Hindlimb muscle (tissue), 1 donor: ENCODE data around the gene CSMD2. TPM values are rescaled to one million over a fixed set of nuclear protein-coding genes. Genes with fewer than 3 reads are reported as not detected.
"Not testable (repeated sequence)": the region's sequence is repeated elsewhere in the genome, so short reads cannot be mapped to it uniquely, and the experiment has no call there.

Source experiments
- DNase-seq: peaks from one replicate; pipeline ENCODE4 v3.0.0-alpha.2; 2013
- polyA plus RNA-seq: library from polyadenylated mRNA; unstranded; fragments of 120-200 nt; gene quantifications from one replicate; pipeline ENCODE4 v1.2.1, GENCODE V29; 2013; ENCODE audit not compliant: insufficient read length

CSMD2 gene
- polyA plus RNA-seq, 1 donor, result 0.46 TPM

DNA sequence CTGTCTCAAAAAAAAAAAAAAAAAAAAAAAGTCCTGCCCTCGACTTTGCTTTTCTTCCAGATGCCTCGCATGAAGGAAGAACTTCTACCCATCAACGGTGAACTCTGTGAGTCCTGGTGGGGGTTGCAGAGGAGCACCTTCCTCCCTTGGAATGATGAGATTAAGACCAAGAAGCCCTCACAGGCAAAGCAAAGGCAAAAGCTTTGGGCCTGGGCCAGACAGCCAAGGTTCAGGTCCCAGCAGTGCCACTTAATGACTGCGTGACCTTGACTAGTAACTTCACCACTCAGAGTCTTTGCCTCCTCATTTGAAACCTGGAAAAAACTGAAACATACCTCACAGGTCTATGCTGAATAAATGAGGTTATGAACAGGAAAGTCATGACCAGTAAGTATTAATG lies 637.1 kb downstream of the CSMD2 start:
- no peak for DNase-seq

DNA sequence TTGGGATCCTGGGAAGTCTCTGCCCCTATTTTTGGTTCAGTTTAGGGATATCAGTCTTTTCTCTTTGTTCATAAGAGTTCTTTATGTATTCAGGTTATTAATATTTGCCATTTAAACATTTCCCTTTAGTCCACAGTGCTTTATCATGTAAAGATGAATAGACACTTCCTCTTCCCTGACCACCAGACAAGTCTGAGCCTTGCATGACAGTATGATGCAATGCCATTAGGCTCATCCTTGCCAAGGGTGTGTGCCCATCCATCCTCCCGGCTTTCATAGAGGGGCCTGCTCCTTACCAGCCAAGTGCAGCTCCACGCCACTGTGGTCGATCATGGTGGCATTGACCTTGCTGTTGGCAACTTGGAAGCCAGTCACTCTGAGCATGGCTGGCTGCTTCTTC lies 640.4 kb downstream of the CSMD2 start:
- DNase-seq, result no peak

DNA sequence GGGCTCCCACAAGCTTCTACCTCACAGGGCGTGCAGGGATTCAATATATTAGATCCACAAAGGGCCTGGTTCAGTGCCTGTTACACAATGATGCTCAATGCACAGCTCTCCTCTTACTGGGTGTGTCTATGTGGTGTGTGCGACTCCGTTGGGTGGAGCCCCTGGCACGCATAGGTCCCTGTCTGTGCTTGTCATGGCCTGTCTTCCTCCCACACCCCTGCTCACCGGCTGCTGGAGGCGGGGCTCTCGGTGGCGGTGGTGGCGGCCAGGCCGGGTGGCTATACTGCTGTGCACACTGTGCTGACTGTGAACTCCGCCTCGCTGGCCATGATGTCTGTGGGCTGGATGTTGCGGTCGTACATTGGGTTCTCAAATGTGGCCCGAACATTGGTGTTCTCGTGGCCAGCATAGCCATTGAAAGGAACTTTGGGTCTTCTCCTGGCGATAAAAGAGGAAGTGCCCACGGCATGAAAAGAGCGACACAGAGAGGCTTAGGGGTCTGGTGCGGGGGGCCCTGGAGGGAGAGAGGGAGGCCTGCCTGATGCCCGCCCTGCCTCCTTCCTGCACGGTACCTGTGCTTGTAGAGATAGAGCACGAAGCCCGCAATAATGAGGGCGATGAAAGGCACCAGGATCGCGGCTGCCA lies 645.7 kb downstream of the CSMD2 start:
- DNase-seq, result no peak

DNA sequence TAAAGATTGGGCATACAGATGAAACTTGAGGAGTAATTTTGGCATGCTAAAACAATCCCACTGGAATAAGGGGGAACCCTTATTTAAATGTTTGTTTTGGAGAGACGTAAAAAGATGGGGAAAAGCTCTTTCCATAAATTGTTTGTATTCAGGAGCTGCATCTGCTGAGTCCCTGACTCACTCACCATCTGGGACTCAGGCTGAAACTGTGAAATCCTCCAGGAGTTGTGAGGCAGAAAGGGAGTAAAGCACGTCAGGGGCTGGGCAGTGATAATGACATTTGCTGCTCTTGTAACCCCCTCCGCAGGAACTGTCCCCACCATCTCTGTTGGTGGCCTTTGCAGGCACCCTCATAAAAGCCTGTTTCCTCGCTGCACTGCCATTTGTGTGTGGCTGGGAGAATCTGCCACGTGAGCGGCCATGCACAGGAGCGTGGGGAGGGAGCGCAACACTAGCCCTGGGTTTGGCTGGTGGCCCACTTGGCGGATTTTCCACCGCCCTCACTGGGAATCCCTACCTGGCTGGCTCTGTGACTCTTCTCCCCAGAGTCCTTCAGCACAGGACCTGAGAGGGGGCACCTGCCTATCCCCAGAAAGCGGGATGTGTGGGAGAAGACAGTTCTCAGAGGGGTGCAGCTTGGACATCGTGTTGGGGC lies 647.3 kb downstream of the CSMD2 start:
- no peak for DNase-seq

DNA sequence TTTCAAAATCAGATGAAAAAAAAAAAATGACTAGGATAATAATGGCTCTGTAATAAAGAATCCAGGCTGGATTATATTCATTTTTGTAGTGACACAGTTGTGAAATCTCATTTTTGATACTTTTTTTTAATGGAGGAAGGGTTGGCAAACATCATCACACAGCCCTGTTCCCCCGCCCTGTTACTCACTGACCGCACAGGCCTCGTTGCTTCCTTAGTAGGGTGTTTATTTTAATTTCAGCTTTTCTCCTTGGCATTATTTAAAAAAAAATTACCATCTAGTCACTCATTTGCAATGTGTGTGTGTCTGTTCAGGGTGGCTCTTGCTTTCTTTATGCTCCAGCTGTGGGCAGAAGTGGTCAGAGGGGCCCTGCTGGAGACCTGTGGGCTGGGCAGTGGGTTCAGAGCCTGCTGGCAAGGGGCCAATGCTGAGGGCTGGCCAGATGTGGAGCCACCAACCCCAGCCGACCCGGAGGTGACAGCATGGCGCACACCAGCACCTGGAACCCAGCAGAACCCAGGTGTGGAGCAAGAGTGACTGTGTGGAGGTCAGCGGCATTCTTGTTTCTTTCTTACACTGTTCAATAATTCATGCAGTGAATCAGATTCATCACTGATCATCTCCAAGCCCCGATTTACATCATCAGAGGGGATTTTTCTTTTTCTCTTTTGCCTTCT lies 648.0 kb downstream of the CSMD2 start:
- DNase-seq, result no peak

DNA sequence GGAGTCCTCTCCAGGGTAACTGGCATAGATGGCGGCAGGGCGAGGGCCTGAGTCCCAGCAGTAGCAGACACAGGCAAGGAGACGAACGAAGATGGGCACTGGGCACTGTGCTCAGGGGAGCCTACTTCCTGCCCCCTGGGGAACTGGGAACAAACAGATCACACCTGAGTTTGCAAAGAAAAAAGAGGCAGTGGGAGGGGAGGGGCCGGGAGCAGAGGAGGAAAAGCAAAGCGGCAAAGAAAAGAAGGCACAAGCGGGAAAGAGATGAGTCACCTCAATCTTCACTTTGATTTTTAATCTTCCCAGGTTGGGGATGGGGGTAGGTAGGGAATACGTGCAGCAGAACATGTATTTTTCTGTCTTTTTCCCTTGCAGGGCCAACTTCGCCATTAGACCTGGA lies 648.6 kb downstream of the CSMD2 start:
- DNase-seq, result no peak

DNA sequence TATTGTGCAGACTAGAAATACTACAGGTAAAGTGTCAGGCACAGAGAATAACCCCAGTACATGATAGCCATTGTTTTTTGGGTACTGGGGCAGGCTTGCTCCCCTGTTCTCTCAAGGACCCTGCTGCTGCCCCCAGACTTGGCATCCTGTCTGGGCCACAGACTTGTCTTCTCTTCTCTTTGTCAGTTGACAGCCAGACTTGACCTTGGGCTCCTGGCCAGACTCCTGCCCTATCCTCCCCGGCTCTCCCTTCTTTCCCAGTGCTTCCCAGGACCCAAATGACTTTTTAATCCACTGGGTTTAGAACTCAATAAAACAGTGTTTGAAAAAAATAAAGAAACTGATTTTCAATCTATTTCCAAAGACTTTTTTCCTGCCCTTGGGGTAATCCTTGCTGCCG lies 649.4 kb downstream of the CSMD2 start:
- DNase-seq, result no peak

DNA sequence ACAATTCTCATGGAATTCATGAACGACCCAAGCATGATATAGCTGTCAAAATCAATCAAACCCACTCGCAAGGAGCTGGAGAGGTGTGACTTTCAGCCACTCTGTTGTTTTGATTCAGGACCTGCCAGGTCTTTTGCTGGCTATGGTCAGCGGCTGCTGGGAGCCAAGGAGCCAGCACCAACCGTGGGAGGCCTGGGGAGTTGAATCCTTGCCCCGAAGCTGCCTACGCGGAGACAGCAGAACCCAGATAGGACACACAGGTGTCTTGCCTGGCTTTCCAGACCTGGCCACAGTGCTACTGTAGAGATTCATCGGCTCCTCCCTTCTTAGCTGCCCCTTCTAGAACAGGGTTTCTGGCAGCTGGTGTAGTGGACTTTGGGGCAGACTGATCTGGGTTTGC lies 649.9 kb downstream of the CSMD2 start:
- no peak for DNase-seq

DNA sequence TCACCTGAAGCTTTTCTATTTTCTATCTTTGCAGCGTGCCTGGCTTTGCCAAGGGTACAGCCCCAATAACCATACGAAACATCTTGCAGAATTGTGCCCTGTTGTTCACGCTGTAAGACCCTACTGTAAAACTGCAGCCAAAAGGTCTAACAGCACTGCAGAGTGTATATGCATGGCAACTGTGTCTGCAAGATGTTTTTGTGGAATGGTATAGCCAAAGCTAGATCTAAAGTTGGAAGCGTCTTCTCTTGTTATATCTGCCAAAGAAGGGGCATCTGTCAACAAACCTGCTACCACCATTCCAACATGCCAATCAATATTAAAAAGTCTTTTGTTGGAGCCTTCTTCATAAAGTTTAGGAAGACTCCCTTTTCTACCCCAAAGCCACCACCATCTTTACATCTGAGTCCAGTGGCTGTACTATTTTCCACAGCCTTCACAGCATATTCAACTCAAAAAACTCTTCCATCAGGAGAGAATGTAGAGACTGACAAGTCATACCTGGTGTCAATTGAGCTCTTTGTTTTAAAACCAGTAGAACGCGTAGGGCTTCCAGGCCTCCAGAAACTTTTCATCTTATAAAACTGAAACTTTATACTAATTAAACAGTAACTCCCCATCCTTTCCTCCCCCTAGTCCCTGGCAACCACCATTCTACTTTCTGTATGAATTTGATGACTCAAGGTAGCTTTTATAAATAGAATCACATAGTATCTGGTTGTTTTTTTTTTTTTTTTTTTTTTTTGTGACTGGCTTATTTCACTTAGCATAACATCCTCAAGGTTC lies 652.6 kb downstream of the CSMD2 start:
- DNase-seq, result no peak

DNA sequence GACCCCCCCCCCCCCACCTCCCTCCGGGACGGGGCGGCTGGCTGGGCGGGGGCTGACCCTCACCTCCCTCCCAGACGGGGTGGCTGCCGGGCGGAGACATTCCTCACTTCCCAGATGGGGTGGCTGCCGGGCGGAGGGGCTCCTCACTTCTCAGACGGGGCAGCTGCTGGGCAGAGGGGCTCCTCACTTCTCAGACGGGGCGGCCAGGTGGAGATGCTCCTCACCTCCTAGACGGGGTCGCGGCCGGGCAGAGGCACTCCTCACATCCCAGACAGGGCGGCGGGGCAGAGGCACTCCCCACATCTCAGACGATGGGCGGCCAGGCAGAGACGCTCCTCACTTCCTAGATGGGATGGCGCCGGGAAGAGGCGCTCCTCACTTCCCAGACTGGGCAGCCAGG lies 655.8 kb downstream of the CSMD2 start:
- not testable (repeated sequence) for DNase-seq

DNA sequence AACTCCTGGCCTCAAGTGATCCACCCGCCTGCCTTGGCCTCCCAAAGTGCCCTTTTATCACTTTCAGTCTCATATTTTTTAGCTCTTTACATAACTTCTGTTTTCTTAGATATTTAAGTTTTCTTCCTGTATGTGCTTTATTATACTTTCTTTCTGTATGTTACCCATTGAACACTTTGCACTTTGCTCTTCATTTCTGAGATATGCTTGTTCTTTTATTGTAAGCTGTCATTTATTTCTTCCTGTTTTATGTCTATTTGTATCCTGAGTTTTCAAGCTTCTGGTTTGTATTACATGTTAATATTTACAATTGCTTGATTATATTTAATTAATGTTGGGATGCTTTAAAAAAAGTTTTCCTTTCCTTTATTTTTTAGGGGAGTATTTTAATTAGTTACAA lies 656.9 kb downstream of the CSMD2 start:
- no peak for DNase-seq

DNA sequence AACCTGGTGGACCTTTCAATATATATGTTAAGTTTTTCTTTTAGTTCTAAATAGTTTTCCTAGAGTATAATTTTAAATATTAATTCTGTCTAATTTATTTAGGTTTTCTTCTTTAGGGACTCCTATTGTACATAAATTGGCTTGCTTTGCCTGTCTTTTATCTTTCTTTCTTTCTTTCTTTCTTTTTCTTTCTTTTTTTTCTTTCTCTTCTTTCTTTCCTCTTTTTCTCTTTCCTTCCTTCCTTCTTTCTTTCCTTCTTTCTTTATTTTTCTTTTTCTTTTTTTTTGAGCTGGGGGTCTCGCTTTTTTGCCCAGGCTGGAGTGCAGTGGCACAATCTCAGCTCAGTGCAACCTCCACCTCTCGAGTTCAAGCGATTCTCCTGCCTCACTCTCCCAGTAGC lies 657.4 kb downstream of the CSMD2 start:
- DNase-seq, result no peak

DNA sequence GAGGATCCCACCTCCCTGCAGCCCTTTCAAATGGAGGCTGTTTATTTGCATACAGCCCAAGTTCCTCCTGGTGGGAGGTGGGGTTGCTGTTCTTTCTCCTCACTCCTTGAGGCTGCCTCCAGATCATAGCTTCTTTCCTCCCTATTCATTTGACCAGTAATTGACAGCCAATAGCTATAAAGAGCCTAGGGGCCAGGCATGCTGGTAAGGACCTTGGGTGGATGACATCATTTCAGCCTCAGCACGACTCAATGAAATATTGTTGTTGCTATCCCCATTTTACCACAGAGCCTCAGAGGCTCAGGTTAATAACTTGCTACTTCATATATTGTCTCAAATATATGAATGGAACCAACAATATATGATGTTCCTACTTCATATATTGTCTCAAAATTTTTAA lies 661.5 kb downstream of the CSMD2 start:
- DNase-seq, result no peak

DNA sequence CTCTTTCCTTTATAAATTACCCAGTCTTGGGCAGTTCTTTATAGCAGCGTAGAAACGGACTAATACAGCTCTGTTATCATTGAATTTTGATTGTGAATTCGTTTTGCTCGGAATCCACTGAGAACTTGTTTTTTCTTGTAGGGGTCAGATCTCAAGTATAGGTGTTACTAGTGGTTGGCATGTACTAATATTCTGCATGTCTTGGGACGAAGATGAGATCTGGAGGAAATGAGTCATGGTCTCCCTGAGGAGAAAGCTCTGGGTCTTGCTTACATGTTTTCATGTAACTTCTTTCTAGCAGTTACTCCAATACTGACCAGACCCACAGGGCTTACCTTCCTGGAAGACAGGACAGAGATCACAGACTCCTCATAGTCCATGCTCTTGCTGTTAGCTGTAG lies 662.3 kb downstream of the CSMD2 start:
- DNase-seq, result no peak

DNA sequence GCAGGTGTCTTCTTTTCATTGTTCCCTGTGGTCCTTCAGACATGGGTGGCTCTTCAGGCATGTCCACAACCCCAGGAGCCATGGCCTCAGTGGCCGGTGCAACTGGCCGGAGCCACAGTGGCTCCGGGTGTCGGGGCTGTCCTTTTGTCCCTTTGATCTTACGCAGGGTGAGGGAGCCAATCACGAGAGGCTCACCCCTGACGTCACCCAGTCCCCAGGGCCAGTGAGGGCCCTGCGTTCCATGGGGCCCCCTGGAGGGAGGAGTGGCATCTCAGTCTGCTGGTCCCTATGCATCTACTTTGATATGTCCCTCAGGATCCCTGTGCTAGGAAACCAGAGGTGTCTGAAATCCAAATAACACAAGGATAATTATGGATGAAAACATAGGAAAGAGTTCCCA lies 663.3 kb downstream of the CSMD2 start:
- no peak for DNase-seq

DNA sequence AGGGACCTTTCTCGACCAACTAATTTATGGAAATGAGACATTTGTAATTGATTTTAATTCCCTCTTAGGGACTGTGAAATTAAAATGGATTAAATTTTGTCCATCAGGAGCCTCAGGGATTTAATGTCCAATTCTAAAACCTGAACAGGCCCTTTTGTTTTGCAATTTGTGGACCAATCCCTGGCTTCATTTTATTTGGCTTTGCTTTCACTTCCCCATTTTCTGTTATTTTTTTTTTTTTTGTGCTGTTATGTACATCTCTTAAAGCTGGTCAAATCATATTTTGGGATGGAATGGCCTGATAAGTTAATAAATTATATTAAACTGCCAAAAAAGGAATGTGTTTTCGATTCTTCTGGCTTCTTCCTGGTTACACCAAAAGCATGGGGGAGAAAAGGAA lies 663.7 kb downstream of the CSMD2 start:
- no peak for DNase-seq

DNA sequence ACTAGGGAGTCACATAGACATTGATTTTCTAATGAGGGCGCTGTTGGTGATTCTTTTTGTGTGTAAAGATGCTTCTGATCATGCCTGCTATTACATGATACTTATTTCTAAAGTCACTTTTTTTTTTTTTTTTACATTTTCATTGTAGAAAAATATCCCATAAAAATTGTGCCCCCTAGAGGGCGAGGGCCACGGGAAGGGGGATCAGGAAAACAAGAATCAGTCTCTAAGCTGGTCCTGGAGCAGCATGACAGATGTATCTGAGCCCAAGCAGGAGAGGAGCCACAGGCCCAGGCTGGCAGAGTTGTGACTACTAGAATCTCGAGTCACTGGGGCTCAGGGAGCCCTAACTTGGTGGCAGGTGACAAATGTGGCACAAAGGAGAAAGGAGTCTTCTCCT lies 664.5 kb downstream of the CSMD2 start:
- DNase-seq, result no peak

DNA sequence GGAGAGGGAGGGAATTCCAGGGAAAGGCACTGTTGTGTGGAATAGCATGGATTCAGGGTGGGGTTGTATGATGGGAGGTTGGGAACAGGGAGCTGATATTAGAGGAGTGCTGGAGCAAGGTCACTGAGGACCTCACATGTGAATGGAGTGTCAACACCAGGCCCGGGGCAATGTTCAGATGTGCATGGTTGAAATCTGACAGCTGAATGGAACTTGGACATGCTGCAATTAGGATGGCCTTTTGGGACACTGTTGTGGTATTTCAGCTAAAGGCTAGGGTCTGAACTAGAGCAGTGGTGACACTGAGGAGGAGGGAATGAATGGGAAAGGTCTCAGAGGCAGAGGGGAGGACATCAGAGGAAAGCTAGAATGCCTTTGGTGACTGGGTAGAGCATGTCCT lies 667.6 kb downstream of the CSMD2 start:
- DNase-seq, result no peak

DNA sequence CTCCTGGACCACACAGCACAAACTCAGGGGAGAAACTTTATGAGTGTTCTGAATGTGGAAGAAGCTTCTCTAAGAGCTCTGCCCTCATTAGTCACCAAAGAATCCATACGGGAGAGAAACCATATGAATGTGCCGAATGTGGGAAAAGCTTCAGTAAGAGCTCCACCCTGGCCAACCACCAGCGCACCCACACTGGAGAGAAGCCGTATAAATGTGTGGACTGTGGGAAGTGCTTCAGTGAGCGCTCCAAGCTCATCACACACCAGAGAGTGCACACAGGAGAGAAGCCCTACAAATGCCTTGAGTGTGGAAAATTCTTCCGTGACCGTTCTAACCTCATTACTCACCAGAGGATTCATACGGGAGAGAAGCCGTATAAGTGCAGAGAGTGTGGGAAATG lies 670.1 kb downstream of the CSMD2 start:
- no peak for DNase-seq

DNA sequence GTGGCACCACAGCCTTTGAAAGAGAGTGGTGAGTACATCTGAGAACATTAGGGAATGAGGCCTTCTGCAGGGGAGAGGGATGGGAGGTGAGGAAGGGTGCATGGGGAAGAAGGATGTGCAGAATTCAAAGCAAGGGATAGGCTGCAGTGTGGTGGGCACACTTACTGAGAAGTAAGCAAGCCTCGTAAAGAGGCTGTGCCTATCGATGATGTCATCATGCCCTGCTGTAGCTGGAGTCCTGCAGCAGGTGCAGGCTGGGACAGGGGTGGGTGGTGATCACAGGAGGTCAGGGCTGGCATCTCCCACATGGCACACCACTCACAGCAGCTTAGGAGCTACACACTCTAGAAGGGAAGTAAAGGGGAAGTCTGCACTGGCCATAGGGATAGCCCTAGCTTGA lies 676.4 kb downstream of the CSMD2 start:
- DNase-seq, result no peak

DNA sequence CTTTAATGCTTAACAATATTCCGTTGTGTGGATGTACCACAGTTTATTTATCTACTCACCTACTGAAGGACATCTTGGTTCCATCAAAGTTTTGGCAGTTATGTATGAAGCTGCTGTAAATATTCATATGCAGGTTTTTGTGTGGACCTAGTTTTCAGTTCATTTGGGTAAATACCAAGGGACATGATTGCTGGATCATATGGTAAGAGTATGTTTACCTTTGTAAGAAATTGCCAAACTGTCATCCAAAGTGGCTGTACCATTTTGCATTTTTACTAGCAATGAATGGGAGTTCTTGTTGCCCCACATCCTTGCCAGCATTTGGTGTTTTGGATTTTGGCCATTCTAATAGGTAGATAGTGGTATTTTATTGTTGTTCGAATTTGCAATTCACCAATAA lies 682.6 kb downstream of the CSMD2 start:
- DNase-seq, result no peak

DNA sequence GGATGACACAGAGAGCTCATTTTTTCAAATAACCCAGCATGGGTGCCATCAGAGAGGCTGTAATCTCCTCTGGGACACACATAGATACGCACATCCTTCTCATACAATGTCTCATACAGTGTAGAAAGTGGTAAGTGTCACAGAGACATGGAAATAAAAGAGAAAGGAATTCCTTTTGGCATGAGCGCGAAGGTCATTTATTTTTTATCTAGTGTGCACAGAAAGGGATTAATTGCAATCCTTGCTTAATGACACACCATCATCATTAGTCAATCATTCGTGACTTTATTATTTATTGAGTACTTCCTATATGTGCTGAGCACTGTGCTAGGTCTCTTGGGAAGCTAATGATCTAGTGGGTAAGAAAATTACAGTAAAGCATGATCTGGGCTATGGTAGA lies 687.6 kb downstream of the CSMD2 start:
- no peak for DNase-seq

DNA sequence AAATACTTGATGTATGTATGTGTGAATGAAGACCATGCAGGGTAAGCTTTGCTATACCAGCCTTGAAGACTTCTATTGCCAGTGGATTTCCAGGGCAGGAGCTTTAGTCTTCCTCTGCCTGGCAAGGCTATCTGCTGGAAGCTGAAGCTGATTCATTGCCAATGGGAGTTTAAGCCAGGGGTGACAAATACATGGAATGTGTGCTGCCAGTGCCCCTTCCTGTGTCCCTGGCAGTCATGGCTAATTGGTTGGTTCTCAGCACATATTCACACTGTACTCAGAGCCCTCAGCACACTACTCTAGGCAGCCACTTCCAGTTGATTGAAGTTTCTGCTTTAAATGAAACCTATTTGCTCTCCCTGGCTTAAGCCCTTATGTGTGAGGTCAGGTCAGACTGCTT lies 691.1 kb downstream of the CSMD2 start:
- DNase-seq, result no peak
